WTC11 (cell line): ENCODE results near the gene FGD6.
"Not testable (repeated sequence)": the region's sequence is repeated elsewhere in the genome, so short reads cannot be mapped to it uniquely, and the experiment has no call there.

Source experiments
- ARID4B ChIP-seq: sonication (generic); formaldehyde crosslinking; IDR thresholded peaks from 2 replicates; pipeline ENCODE4 v1.8.0; 2023; ENCODE audit warnings: missing genetic modification reagents, mild to moderate bottlenecking, borderline replicate concordance
- CTCF ChIP-seq: fragments of 200-600 bp; IDR thresholded peaks from 2 replicates; pipeline ENCODE4 v1.8.0; 2022; ENCODE audit warnings: antibody characterized with exemption
- KAT7 ChIP-seq: sonication (generic); formaldehyde crosslinking; IDR thresholded peaks from 2 replicates; pipeline ENCODE4 v1.8.1; 2023; ENCODE audit warnings: missing genetic modification reagents, mild to moderate bottlenecking, borderline replicate concordance
- TF ChIP-seq, protein P1 (sequence below): fragments of 250-450 bp; sonication (Bioruptor Pico); IDR thresholded peaks from 2 replicates; pipeline ENCODE4 v1.9.0; 2021; ENCODE audit warnings: mild to moderate bottlenecking
- TF ChIP-seq, protein P2 (sequence below): sonication (generic); formaldehyde crosslinking; IDR thresholded peaks from 2 replicates; pipeline ENCODE4 v1.8.1; 2022; ENCODE audit warnings: low read depth, missing genetic modification reagents, borderline replicate concordance
- TF ChIP-seq, protein P3 (sequence below): sonication (generic); formaldehyde crosslinking; IDR thresholded peaks from 2 replicates; pipeline ENCODE4 v1.8.0; 2022; ENCODE audit warnings: mild to moderate bottlenecking, missing genetic modification reagents

DNA sequence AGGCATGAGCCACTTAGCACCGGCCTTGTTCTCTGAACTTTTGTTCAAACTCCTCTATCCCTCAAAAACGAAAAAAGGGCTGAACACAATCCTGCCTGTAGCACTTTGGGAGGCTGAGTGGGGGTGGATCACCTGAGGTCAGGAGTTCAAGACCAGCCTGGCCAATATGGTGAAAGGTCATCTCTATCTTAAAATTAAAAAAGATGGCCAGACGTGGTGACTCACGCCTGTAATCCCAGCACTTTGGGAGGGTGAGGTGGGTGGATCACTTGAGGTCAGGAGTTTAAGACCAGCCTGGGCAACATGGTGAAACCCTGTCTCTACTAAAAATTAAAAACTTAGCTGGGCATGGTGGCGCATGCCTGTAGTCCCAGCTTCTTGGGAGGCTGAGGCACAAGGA is 115.3 kb downstream of the FGD6 start:
- TF ChIP-seq, protein P1, sequence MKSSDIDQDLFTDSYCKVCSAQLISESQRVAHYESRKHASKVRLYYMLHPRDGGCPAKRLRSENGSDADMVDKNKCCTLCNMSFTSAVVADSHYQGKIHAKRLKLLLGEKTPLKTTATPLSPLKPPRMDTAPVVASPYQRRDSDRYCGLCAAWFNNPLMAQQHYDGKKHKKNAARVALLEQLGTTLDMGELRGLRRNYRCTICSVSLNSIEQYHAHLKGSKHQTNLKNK: not testable (repeated sequence)
- TF ChIP-seq CTCF; ARID4B (CRISPR knock-in tag); KAT7 (CRISPR knock-in tag): not testable (repeated sequence)
- TF ChIP-seq, protein P2, sequence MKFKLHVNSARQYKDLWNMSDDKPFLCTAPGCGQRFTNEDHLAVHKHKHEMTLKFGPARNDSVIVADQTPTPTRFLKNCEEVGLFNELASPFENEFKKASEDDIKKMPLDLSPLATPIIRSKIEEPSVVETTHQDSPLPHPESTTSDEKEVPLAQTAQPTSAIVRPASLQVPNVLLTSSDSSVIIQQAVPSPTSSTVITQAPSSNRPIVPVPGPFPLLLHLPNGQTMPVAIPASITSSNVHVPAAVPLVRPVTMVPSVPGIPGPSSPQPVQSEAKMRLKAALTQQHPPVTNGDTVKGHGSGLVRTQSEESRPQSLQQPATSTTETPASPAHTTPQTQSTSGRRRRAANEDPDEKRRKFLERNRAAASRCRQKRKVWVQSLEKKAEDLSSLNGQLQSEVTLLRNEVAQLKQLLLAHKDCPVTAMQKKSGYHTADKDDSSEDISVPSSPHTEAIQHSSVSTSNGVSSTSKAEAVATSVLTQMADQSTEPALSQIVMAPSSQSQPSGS (CRISPR knock-in tag): not testable (repeated sequence)
- TF ChIP-seq, protein P3, sequence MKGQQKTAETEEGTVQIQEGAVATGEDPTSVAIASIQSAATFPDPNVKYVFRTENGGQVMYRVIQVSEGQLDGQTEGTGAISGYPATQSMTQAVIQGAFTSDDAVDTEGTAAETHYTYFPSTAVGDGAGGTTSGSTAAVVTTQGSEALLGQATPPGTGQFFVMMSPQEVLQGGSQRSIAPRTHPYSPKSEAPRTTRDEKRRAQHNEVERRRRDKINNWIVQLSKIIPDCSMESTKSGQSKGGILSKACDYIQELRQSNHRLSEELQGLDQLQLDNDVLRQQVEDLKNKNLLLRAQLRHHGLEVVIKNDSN (CRISPR knock-in tag): not testable (repeated sequence)
